ENCODE results near the gene RABGAP1L.

RABGAP1L gene

DNA sequence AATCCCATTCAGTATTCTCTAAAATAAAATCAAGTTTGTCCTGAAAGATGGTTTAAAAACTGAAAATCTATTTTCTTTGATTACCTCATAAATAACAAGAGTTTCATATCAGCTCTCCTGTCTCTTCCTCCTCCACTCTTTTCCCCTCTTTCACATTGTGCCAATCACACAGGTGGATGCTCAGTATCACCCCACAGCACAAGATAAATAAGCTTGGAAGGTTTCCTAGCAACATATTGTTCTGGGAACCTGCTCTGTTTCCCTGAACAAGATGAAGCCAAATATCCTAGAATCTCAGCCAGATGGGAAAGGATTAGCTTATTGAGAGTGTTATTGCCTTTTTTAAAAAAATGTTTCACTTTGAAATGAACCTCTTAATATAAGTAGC is 794.7 kb downstream of the RABGAP1L start:
- DNase-seq = peak; percentile 85

DNA sequence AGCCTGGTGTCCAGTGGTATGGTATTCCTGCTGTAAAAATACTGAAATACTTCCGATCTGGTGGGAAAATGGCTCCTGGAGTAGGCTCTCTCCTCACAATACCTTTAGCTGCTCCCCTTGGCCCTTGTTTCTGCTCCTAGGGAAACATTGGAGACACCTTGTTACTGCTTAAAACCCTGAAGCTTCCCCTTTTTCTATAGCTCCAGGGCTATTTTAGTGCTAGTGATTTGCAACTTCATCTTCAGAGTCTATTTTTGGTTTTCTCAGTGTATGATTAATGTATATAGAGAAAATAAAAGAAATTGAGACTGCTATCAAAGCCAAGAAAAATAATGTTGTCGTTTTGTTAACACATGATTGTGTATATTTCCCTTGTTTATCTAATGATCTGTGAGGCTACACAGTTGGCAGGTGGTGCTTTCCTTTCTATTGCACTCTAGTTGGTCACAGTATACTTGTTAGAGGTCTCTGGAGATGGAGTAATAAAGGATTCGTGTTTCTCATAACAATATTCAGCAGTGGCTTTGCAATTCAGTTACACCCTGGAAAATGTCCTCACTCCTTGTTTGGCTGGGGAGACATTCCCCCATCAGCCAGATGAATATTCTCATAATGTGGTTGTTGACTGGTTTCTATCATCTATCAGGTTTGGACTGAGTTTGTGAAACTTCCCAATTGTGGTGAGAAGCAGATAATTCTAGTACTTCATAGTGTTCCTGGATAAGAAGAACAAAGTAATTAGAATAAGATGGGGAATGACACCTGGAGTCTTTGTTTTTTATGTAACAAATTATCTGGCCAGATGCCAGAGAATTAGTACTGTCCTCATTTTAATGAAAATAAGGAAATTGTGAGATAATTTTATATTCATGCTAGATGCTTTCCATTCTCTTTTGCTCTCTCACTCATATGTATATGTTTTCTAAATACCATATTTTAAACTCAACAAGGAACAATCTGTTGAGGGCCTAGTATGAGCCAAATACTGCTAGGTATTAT is 795.6 kb downstream of the RABGAP1L start:
- peak; percentile 60 for DNase-seq

DNA sequence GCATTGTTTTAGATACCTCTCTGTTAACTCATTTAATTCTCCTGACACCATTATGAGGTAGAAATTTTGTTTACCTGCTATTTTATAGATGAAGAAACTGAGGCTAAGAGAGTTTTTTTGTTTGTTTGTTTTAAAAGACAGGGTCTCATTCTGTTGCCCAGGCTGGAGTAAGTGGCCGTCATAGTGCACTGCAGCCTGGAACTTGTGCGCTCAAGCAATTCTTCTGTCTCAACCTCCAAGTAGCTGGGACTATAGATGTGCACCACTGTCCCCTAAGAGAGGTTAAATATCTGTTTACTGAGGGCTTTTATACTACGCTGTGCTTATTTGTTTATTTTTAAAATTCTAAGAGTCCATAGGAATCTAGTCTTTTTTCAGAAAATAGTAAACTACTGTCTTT is 796.8 kb downstream of the RABGAP1L start:
- no peak for DNase-seq

DNA sequence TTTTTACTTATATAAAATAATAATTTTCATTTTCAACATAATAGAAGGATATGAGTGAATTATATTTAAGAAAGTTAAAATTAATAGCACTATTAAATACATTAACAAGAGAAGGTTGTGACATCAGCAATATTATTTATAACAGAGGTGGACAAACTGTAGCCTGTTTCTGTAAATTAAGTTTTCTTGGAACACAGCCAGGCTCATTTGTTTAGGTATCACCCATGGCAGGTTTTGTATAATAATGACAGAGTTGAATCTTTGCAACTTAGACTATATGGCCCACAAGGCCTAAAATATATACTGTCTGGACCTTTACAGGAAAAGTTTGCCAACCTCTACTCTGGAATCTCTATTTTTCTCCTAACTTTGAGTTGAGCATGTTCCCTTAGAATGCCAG is 797.7 kb downstream of the RABGAP1L start:
- DNase-seq = no peak

DNA sequence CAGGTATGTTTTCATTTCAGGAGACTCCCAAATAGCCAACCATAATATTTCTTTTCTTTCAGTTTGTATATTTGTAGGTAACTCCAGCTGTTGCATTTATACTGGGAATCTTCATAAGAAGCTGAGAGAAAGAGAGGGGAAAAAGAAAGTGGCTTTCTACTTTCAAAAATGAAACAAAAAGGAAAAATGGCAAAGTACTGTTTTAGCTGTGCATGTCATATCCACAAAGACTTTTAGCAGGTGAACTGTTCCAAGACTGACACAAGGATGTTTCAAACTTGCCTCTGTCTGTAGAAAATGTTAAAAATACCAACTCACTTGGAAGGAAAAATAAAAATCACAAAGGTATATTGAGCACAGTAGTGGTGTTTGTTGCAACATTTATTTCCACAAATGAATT is 798.5 kb downstream of the RABGAP1L start:
- DNase-seq = no peak

DNA sequence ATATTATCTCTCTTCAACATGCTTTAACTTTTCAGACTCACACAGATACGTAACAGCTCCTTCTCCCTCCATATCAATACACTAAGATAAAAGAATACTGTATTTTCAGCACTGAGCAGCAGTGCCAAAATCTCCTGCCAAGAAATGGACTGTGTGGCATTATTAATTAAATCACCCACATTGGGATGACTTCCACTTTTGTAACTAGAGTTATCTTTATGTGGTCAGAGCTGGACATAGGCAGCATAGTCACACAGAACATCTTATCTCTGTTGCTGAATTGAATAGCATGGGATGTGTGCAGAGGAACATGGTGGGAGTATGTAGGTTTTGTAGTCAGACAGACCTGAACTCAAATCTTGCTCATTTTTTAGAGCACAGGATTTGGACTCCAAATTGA is 799.1 kb downstream of the RABGAP1L start:
- DNase-seq = no peak

DNA sequence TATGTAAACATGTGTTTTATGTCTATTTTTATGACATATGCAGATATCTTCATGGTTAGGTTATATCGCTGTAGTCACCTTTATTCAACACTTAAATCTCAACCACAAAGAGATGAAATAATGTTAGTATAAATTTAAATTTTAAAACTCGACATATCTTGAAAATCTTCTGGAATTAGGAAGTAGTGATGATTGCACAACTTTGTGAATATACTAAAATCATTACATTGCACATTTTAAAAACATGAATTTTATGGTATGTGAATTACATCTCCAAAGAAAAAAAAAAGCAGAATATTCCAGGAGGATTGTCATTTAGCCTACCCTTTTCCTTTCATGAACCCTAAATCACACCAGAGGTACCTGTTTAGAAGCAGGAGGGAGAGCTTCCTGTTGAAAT is 801.0 kb downstream of the RABGAP1L start:
- DNase-seq = no peak

DNA sequence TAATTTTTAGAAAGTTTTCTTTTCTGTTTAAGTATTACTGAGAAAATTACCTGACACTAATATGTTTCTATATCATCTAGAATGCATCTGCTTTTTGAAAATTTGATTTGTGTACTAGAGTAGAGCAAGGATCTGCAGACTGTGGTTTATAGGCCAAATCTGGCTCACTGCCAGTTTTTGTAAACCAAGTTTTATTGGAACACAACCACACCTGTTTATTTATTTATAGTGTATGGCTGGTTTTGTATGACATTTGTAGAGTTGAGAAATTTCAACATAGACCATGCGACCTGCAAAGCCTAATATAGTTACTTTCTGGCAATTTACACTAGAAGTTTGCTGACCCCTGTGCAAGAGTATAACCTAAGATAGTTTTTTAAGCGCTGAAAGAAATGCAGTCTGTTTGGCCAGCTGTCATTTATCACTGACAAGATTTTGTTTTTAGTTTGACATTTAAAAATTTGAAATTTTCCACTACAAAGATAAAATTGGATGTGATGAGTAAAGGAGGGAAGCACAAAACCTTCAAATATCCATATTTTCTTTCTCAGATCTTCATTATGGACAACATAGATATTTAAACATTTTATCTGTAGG is 804.3 kb downstream of the RABGAP1L start:
- DNase-seq = peak; percentile 32

DNA sequence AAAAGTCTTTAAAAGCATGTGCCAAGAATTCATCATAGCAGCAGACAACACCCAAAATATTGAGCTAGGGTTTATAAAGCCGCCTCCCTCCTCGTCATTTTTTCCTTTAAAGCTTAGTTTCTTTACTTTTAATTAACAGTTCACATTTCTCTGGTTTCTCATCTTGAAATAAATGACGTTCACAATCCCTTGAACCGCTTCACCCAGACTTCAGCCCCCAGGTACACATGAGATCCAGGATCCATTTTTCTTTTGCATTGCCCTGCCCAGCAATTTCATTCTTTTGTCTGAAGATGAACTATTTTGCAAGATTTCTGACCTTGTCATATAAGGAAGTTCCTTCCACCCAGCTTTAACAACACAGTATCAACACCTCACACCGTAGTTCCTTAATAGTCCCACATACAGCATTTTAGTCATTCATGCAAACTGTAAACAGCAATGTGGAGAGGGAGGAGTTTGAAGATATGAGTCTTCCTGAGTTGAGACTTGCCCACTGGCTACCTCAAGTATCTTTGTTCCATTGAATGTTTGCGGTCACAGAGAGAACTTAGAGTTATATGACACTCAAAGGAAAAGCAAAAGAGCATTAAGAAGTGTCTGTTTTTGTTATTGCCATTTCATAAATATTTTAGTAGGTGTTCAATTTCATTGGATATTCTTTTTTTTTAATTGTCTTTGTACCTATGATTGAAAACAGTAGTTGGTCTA is 805.1 kb downstream of the RABGAP1L start:
- no peak for DNase-seq

DNA sequence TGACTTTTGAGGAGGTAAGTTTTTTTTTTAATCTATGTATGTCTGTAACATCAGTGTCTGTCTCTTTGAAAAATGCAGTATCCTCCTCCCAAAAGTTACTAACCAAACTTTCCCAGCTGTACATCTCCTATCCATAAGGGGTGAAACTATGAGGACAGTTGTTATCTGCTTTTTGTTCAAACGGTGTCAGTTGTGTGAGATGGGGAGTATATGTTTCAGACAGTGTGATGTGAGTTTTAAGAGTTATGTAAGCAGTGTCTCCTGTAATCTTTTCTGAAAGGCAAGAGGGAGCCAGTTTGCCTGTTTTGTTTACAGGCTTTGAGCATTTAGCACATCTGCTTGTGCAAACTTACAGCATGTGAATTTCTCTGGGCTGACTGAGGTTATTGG is 805.6 kb downstream of the RABGAP1L start:
- DNase-seq = no peak

DNA sequence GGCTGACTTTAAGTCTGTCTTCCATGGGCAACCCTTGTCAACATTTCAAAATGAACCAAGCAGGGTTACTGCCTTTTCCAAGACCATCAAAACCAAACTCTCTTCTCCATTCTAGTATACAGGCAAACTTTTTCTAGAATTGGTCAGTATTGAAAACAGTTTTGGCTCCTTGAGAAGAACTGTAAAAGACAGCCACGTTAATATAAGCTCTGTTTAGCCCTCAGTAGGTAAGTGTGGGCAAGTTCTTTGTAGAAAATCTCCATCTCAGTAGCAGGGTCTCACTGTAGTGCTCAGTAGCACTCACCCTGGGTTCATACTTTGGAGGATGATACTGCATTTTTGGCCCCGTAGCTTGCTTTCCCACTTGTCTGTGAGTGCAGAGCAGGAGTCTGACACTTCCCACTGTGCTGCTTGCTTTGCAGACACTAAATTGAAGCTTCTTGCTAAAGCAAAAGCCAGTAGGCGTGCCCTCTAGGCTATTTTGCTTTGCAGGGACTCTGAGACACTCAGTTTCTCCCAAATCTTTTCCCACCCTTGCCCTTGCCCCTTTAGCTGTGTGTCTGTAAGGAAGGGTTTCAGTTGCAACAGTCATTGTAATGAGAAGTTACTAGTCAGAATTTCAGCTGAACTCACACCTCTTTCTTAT is 806.2 kb downstream of the RABGAP1L start:
- DNase-seq = no peak

DNA sequence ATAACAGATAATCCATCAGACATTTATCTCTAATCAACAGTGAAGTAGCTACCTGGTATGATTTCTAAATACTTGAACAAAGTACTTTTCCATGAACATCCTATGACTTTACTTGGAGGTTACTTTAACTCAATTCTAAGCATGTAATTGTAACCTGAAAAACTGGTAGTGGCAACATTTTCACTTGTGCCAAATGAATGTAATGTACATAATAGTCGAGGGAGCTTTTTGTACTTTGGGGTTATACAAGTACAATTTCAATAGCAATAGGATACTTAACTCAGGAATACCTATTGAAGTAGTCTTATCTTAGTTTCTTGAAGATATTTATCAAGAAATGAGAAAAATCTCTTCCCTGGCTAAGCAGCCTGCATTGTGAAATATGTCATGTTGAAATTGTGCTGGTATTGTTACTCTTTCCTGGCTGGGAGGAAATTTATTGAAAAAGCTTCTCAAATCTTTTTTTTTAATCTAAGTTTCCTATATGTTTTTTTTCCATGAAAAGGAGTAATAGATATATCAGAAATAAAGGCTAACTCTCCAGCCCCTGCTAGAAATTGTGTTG is 806.8 kb downstream of the RABGAP1L start:
- no peak for DNase-seq

DNA sequence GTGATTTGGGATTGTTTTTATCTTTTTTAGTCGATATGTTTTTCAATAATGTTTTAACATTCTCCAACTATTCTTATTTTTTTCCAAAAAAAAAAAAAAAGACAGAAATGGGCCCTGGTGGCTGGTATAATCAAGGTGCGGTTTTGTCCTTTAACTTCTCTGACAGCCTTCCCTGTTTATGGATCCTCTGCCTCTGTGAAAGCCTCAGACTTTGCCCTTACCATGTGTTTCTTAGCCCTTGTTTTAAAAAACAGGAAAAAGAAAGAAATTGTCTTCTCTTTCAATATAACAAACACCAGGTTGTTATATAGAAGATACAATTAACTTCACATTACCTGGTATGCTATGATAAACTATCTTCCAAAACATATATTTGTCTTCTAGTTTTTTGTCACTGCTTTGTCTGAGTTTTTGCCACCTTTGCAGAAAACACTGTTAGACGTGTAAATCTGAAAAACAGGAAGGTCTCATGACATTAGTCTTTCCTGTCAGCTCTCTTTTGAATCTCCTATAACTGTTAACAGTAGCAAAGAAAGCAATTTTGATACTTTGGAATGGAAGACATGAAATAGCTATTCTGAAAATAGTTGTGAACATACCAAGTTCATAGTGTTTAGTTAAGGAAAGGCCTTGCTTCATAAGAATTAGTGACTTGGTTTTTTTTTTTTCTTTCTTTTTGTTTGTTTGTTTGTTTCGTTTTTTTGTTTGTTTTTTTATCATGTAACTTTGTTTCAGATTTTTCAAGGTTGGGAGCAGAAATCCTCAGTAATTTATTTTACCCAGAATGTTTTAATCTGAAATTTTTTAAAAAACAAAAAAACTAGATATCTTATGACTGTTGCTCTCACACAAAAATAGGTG is 808.8 kb downstream of the RABGAP1L start:
- DNase-seq = no peak

DNA sequence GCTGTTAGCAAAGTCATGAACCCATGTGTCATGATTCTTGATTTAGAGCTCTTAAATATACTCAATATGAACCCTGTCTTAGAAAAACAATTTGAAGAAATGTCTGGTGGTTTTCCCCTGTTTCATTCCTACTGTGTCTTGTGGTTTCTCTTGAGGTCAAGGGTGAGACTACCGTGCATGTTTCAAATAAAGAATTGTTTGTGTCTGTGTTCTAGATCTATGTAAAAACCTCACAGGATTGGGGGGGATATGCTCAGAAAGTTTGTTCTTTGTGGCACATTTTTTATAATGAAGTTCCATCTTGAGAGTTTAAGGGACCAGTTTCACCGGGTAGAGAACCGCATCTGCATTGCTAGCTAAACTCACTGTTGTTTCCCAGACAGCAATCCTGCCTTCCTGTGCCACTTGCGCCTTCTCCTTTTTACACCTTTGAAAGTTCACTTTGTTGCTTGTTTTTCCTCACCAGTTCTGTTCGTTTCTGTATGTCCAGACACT is 809.5 kb downstream of the RABGAP1L start:
- no peak for DNase-seq

DNA sequence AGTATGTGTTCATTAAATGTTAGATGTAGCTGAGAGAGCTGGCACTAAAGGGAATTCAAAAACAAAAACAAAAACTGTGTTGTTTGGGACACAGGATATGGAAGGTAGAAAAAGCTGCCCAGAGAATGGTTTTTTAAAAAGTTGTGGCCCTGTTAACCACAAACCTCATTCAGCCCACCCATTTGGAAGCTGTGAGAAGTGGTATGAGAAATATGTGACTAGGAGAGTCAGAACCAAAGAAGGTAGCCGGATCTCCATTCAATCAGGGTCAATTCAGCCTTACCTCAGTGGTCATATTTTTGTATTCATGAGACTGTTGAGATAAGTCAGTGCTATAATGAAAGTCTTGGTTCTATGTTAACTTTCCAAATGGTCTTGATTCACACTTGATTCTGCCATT is 810.7 kb downstream of the RABGAP1L start:
- no peak for DNase-seq

DNA sequence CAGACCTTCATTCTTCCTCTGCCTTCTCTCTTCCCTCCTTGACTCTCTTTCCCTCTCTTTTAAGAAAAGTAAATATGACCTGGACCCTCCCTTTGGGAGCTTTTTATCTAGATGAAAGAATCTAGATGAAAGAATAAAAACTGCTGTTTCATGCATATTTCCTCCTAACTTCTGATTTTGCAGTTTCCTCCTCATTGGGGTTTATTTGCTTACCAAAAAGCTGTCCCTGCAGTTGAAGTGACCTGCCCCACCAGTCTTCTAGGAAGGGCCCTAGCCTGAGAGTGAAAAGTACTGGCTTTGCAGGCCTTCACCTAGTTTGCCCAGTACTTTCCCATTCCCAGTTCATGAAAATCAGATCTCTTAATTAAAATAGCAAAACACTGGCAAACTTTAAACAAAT is 812.1 kb downstream of the RABGAP1L start:
- no peak for DNase-seq

DNA sequence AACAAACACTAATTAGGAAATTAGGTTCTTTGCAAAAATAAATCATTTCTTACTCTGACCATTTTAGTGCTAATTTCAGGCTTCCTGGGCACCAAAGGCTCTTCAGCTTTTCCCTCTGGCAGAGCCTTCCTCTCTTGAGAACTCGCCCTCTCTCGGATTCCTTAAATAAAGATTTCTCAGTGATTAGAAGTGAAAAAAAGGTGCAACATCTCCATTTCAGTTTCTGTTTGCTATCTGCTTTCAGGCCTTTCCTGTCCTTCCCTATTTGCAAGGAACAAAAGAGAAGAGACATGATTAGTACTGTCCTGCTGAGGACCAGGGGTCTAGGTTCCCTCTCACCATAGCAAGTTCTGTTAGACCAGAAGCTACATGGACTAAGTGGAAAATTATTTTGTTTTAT is 812.6 kb downstream of the RABGAP1L start:
- DNase-seq = no peak

DNA sequence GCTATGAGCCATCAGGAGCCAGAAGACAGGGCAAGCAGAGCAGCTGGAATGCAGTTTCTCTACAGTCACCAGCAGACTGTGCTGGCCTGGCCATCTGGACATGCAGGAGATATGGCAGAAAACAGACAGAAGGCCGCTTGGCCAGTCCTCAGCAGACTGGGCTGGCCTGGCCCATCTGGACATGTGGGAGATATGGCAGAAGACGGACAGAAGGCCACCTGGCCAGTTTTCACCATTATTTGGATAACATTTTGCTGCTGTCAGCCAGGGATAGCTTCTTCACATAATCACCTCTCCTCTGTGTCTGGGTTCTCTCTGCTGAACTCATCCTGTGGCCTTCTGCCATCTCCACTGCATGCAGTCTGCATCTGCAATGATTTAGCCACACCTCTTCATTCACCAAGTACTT is 815.4 kb downstream of the RABGAP1L start:
- no peak for DNase-seq

DNA sequence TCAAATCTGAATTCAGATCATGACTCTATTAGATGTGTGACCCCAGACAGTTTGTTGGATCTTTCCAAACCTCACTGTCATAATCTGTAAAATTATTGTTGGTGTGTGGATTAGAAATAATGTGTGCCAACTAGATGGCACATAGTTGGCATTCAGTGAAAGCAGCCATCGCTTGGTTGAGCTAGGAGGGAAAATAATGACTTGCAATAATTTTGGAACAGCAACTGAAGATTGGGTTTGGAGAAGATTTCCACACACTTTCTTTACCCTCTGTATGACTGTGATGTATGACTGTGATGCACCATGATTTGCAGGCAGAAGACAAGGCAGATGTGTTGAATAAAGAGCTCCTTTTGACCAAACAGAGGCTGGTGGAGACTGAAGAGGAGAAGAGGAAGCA is 816.4 kb downstream of the RABGAP1L start:
- DNase-seq = no peak

DNA sequence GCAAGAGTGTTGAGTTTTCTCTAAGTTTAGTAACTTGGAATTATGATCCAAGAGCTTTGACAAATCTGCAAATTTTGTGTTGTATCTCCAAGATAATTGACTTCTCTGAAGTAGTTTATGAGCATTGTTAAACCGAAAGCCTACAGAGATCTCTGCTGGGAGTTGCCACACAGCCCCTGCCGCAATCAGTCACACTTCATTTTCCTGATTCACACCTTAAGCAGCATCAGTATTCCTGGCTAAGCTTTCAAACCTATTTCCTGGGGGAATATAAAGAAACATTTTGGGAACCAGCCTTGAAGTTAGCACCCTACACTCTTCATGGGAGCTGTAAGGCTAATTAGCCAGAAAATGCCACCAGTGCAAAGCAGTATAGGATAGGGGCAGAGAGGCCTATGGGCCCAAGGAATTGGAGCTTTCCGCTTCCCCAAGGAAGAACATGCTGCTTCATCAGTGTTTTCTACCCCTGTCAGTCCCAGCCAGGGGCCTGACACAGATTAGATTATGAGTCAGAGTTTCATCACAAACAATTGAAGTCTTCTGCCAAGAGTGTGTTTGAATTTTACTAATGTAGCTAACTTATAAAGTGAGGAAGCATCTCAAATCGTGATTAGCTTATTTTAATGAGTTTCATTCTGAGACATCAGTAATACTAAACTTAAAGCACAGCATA is 817.3 kb downstream of the RABGAP1L start:
- no peak for DNase-seq

All from NCI-H1105 (cell line).